HG03064 (cell line): ENCODE results near the gene DIO3.

Experiments used
- ATAC-seq: cut with Tn5 transposase; IDR thresholded peaks from one replicate; pipeline ENCODE4 v1.9.1; 2021; ENCODE audit warnings: low read depth; ENCODE audit not compliant: unreplicated experiment

DIO3 gene

DNA sequence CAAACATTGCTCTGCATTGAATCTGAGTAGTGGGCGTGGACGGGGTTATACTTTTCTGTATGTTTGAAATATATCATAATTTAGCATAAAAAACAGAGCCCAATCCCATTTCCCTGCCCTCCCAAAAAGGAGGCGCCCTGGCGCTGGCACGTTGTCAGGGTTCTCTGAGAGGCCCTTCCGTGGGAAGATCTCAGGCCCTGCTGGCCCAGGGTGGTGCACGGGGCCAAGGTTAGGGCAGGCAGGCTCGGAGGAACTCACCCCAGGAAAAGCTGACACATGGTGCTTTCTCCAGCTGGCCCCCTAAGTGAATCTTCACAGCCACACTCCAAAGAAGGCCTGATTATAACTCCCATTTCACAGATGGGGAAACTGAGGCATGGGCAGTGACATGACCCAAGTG is 17.2 kb downstream of the DIO3 start:
- no peak for ATAC-seq

DNA sequence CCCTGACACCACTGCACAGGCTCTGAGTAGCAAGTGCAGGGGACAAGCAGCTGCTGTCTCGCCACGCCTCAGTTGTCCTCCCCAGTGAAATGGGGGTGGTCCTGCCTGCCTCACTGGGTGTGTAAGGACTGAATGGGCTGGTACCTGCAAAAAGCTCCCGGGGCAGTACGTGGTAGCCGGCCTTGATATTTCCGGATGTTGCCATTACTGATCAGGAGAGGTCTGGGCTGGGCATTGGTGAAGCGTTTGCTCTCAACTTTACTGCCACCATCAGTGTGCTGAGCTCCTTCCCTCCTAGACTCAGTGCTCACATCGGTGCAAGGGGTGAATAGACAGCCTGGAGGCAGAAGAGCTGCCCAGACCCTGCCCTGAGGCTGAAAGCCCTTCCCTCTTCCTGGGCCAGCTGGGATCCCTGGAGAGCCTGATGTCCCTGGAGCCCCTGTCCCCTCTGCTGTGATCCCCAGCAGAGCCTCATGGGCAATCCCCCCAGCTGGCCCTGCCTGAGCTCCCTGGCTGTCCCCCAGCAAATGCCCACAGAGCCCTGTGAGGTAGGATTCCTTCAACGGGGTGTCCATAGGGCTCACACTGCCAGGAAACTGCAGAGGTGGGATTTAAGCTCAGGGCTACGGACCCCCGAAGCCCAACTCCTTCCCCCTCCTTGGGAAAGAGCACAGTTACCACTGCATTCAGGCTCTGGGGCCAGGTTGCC is 18.2 kb downstream of the DIO3 start:
- no peak for ATAC-seq

DNA sequence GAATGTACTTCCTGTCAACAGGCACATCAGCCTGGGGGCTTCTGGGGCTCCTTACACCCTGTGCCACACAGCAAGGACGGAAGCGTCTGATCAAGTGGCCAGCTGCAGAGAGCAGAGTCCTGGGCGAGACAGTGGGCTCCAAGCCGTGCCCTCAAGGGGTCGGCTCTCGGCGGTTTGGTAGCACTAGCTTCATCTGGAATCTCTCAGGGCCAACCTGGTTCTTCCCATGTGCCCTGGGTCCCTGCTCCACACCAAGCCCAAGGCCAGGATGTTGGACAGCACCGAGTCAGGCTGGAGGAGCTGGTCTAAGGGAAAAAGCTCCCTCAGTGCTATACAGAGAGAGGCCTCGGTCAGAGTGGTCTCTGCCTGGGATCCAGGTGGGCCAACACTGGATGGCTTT is 20.5 kb downstream of the DIO3 start:
- ATAC-seq, result no peak

GRCh38 chr14:101582294-101582693 is 21.0 kb downstream of the DIO3 start:
- no peak for ATAC-seq

DNA sequence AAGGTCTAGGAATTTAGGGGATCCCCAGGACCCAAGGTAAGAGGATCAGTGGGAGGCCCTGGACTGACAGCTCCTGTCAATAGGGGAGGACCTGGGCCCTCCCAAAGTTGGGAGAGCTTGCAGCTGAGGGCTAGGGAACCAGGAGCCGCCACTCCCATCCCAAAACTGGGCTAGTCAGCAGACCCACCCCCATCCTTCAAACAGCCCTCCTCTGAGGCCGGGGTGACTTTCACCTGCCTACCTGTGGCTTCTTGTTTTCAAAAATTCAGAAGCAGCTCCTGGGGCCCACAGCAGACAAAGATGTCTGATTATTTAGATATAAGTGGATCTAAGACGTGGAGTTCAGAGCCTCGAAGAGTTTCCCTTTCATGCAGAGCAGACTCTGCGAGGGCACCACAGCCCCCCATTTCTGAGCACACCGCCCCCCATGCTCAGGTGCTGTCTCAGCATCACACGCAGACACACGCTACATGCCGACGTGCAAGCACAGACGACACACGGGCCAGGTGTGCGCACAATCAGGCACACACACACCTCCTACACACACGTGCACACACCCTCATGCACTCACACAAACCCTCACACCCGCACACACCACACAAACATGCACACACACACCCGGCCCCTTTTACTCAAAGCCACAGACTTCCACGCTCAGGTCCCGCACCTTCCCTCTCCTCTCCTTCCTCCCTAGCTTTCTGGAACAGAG is 21.9 kb downstream of the DIO3 start:
- ATAC-seq, result no peak

- ATAC-seq, result no peak
Measured at GRCh38 chr14:101583715-101584054, 22.4 kb downstream of the DIO3 start.

DNA sequence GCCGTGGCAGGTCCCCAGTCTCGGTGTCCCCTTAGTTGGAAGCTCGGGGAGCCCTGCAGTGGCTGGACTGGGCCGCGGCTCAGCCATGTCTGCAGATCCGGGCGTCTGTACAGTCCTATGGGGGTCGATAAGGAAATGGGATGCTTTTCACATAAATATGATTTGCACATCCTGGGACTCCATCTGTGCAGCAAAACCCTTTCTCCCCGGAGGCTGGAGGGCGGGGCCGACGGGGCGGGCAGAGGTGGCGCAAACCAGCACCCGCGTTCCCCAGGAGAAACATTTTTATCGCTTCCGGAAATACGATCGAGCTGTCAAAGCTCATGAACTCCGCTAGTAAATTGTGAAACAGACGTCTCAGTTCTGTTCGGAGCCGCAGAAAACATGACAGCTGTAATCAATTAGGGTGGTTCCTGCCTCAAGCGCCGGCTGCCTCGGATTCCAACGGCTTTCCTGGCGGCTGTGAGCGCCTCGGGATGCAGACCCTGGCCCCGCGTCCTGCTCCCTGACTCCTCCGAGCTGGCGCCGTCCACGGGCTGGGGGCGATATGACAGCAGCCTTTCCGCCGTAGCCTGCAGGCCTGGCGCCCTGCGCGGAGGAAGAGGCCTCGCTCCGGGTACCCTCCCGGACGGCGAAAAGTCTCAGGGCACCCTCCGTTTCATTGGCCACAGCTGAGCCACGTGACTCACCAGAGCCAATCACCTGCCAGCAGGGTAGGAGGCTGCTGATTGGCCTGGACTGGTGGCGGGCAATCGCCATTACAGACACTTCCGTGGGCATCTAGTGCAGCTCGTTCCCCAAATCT is 23.0 kb downstream of the DIO3 start:
- ATAC-seq, result no peak

- no peak for ATAC-seq
Measured at GRCh38 chr14:101585211-101585610, 23.9 kb downstream of the DIO3 start.

GRCh38 chr14:101586531-101587430 is 25.5 kb downstream of the DIO3 start:
- ATAC-seq, result no peak

DNA sequence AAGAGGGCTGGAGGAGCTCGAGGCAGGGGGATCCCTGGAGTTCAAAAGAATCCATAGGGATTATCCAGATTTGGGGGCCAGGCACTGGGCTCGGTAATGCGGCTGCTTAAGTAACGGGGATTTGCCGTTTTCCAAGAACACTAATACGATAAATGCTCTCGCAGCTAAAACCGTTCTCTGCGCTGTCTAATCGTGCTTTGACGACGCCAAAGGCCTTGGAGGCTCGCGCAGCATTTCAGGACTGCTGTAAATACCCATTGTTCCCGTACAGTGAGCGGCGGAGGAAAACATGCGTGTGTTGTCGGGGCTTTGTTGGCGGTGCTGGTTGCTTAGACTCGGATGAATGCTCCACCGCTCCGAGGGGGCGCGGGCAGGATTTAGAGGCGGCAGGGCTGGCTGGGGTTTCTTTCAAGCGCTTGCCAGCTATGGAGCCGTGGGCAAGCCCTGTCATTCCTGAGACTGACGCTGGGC is 26.2 kb downstream of the DIO3 start:
- ATAC-seq, result no peak

- no peak for ATAC-seq
Measured at GRCh38 chr14:101588286-101588975, 27.1 kb downstream of the DIO3 start.

DNA sequence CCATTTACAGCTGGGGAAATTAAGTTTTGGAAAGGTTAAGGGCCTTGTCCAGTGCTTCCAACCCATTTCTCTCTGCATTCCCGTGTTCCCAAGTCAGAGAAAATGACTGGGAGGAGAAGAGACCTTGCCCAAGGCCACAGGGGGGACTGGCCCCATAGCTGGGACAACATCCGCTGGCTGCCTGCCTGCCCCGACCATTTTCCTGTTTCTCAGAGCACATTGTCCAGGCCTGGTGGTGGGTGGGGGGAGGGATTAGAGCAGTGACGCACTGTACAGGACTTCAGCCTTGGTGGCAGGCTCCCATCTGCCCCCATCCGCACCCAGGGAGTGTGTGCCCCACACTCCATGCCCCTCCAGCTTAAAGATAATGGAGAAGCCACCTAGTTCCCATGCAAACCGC is 27.7 kb downstream of the DIO3 start:
- ATAC-seq, result no peak

DNA sequence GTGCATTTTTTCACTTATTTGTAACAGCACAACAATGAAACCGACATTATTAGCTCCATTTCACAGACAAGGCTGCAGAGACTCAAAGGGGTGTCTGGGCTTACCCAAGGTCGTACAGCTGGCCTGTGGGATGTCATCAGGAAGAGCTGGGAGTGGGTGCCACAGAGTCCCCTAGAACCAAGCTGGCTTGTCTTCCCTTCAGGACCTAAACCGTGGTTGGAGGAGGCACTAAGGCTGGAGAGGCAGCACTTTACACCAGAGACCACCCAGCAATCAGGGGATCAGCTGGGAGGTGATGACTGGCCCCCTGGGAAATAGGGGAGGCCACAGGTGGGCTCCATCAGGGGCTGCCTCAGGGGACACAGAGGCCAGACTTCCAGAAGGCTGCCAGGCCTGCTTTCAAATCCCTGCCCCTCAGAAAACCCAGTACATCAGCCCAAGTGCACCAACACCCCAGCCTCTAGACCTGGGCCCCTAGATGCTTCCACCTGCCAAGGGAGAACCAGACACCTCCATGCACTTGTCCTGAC is 28.3 kb downstream of the DIO3 start:
- no peak for ATAC-seq

DNA sequence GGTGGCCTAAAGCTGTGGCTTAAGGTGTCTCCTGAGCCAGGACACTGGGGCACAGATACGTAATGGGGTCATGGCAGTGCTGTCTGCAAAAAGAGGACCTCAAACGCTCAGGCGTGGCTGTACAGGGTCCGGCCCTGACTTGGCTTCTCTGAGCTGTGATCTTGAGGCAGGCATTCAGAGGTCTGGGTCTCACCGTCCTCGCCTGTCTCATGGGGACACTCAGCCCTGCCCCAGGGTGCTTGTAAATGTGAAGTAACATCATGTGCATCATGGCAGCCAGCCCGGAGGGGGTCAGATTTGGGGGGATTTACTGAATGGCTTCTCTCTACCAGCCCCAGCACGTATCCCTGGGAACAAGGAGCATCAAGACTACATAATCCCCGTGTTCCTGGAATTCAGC is 28.8 kb downstream of the DIO3 start:
- ATAC-seq, result no peak

DNA sequence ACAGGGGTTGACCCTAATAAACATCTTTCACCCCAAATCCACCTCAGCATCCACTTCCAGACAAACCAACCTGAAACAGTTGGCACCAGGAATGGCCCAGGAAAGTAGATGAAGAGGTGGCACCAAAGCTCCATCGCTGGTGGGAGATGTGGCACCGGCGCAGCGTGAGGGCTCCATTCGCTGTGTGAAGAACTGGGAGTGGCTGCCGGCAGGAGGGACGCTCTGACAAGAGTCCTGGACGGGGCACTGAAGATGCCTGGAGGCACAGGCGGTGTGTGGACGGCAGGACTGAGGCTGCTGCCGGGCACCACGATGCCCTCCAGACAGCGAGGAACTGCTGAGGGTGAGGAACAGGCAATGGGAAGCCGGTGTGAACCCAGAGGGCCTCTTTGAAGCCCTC is 29.3 kb downstream of the DIO3 start:
- no peak for ATAC-seq

GRCh38 chr14:101591121-101591520 is 29.8 kb downstream of the DIO3 start:
- no peak for ATAC-seq

- ATAC-seq, result no peak
Measured at GRCh38 chr14:101591582-101591981, 30.3 kb downstream of the DIO3 start.

- ATAC-seq, result no peak
Measured at GRCh38 chr14:101593411-101594238, 32.3 kb downstream of the DIO3 start.
